Astrocyte (in vitro differentiated cells and primary cell): ENCODE measurements around the gene AQP5. TPM values are rescaled to one million over a fixed set of nuclear protein-coding genes. Genes with fewer than 3 reads are reported as not detected.
A peak's percentile ranks its signal among the peaks of the same experiment; 100 is the strongest.
"Not testable (repeated sequence)": the region's sequence is repeated elsewhere in the genome, so short reads cannot be mapped to it uniquely, and the experiment has no call there.

ENCODE experiments used
- DNase-seq: peaks from one replicate; pipeline ENCODE4 v3.0.0-alpha.2; 2010; ENCODE audit warnings: low read depth
- FAIRE-seq: peaks from 2 replicates; lab custom pipeline; 2011; peaks lifted over from hg19 to GRCh38; lab: Jason Lieb, UNC
- H2AFZ ChIP-seq: 2 replicates; pipeline ENCODE4 v1.6.0; 2012; ENCODE audit warnings: low read depth, low read length, inconsistent platforms
- H3K27ac ChIP-seq: 2 replicates; pipeline ENCODE4 v1.5.1; 2011; ENCODE audit warnings: low read depth, low read length, inconsistent platforms
- H3K27me3 ChIP-seq: 2 replicates; pipeline ENCODE4 v1.6.0; 2011; ENCODE audit warnings: low read length, inconsistent platforms; ENCODE audit not compliant: insufficient read depth
- H3K36me3 ChIP-seq: 2 replicates; pipeline ENCODE4 v1.5.1; 2011; ENCODE audit warnings: low read length, inconsistent platforms; ENCODE audit not compliant: insufficient read depth
- H3K4me1 ChIP-seq: 2 replicates; pipeline ENCODE4 v1.5.1; 2011; ENCODE audit warnings: low read length, inconsistent platforms; ENCODE audit not compliant: insufficient read depth
- H3K4me2 ChIP-seq: 2 replicates; pipeline ENCODE4 v1.6.0; 2012; ENCODE audit warnings: low read length, inconsistent platforms
- H3K4me3 ChIP-seq: 2 replicates; pipeline ENCODE4 v1.5.1; 2011; ENCODE audit warnings: low read depth, mild to moderate bottlenecking, low read length, inconsistent platforms; ENCODE audit not compliant: insufficient read depth
- H3K79me2 ChIP-seq: 2 replicates; pipeline ENCODE4 v1.6.0; 2012; ENCODE audit warnings: mild to moderate bottlenecking, low read length, inconsistent platforms; ENCODE audit not compliant: insufficient read depth
- H3K9ac ChIP-seq: 2 replicates; pipeline ENCODE4 v1.6.0; 2012; ENCODE audit warnings: mild to moderate bottlenecking, low read length, inconsistent platforms
- H3K9me3 ChIP-seq: 2 replicates; pipeline ENCODE4 v1.5.1; 2012; ENCODE audit warnings: low read depth, mild to moderate bottlenecking, low read length, inconsistent platforms; ENCODE audit not compliant: insufficient read depth
- H4K20me1 ChIP-seq: 2 replicates; pipeline ENCODE4 v1.6.0; 2012; ENCODE audit warnings: low read length, inconsistent platforms; ENCODE audit not compliant: insufficient read depth
- H3K27ac Mint-ChIP-seq: one replicate; pipeline ENCODE4 v1.8.0; 2021; ENCODE audit warnings: mild to moderate bottlenecking, mixed read lengths; ENCODE audit not compliant: unreplicated experiment
- H3K27me3 Mint-ChIP-seq: one replicate; pipeline ENCODE4 v1.8.0; 2021; ENCODE audit warnings: low read depth, mixed read lengths; ENCODE audit not compliant: unreplicated experiment
- H3K36me3 Mint-ChIP-seq: one replicate; pipeline ENCODE4 v1.8.0; 2021; ENCODE audit warnings: low read depth, mixed read lengths; ENCODE audit not compliant: unreplicated experiment
- H3K4me1 Mint-ChIP-seq: one replicate; pipeline ENCODE4 v1.8.0; 2021; ENCODE audit warnings: low read depth, mixed read lengths; ENCODE audit not compliant: unreplicated experiment
- H3K4me3 Mint-ChIP-seq: one replicate; pipeline ENCODE4 v1.8.0; 2021; ENCODE audit warnings: mild to moderate bottlenecking, moderate library complexity, mixed read lengths; ENCODE audit not compliant: unreplicated experiment
- H3K9me3 Mint-ChIP-seq: one replicate; pipeline ENCODE4 v1.8.0; 2021; ENCODE audit warnings: mild to moderate bottlenecking, mixed read lengths; ENCODE audit not compliant: unreplicated experiment
- CTCF ChIP-seq: IDR thresholded peaks from 2 replicates; pipeline ENCODE4 v1.5.1; 2011; ENCODE audit warnings: low read depth, mild to moderate bottlenecking, inconsistent platforms, low read length, moderate library complexity; ENCODE audit not compliant: insufficient read depth
- EZH2 ChIP-seq: IDR thresholded peaks from 2 replicates; pipeline ENCODE4 v1.6.1; 2012; ENCODE audit warnings: mild to moderate bottlenecking, low read length, inconsistent platforms; ENCODE audit not compliant: insufficient read depth
- total RNA-seq: library from RNA; stranded (reverse); gene quantifications from 2 replicates; pipeline ENCODE4 v1.2.1, GENCODE V29; 2021

Gene AQP5
- total RNA-seq, 1 donor from 2014 or later: not detected

GRCh38 chr12:49984476-49985359 is 23.0 kb downstream of the AQP5 start:
- peak overlapping the region; percentile 23 for H3K27ac ChIP-seq
- H3K27me3 ChIP-seq: no peaks in the 10 kb centered on the region
- Mint-ChIP-seq H3K4me3 (no peak overlapping the region), H3K4me1 (peaks cover 34% of the 10 kb centered on the region), H3K27me3 (peaks cover 3% of the 10 kb centered on the region), H3K9me3 (no peaks in the 10 kb centered on the region), H3K36me3 (peaks cover 2% of the 10 kb centered on the region), H3K27ac (peak overlapping the region; percentile 34)
- DNase-seq (no peak), FAIRE-seq (no peak)
- H3K4me2 ChIP-seq: peak overlapping the region; percentile 72
- peak overlapping the region; percentile 19 for H2AFZ ChIP-seq
- H3K79me2 ChIP-seq: no peaks in the 10 kb centered on the region
- H3K36me3 ChIP-seq: peaks cover 3% of the 10 kb centered on the region
- H3K4me3 ChIP-seq: no peak overlapping the region
- no peaks in the 10 kb centered on the region for H3K9me3 ChIP-seq
- H3K4me1 ChIP-seq: peaks cover 14% of the 10 kb centered on the region
- TF ChIP-seq EZH2: no peak
- H4K20me1 ChIP-seq: no peaks in the 10 kb centered on the region
- H3K9ac ChIP-seq: peak overlapping the region; percentile 44

- FAIRE-seq (no peak), DNase-seq (peak; percentile 11)
- Histone ChIP-seq H3K4me2 (no peak overlapping the region), H3K27ac (no peak overlapping the region), H3K4me3 (no peak overlapping the region), H4K20me1 (no peaks in the 10 kb centered on the region), H3K4me1 (peaks cover 14% of the 10 kb centered on the region), H3K27me3 (no peaks in the 10 kb centered on the region), H3K9me3 (no peaks in the 10 kb centered on the region), H2AFZ (no peak overlapping the region), H3K36me3 (peaks cover 13% of the 10 kb centered on the region), H3K9ac (no peak overlapping the region), H3K79me2 (no peaks in the 10 kb centered on the region)
- no peak for TF ChIP-seq CTCF
- no peak for TF ChIP-seq EZH2
- peaks cover 4% of the 10 kb centered on the region for H3K36me3 Mint-ChIP-seq
- H3K27ac Mint-ChIP-seq: peak overlapping the region; percentile 58
- H3K9me3 Mint-ChIP-seq: no peaks in the 10 kb centered on the region
- peaks cover 28% of the 10 kb centered on the region for H3K4me1 Mint-ChIP-seq
- no peaks in the 10 kb centered on the region for H3K27me3 Mint-ChIP-seq
- no peak overlapping the region for H3K4me3 Mint-ChIP-seq
These were observed 24.3 kb downstream of the AQP5 start for GRCh38 chr12:49985981-49986380.

- not testable (repeated sequence) for H3K9me3 ChIP-seq, H2AFZ ChIP-seq, H4K20me1 ChIP-seq, H3K36me3 Mint-ChIP-seq, H3K27me3 ChIP-seq, H3K79me2 ChIP-seq, H3K9ac ChIP-seq, H3K27me3 Mint-ChIP-seq, H3K27ac Mint-ChIP-seq, H3K4me2 ChIP-seq, H3K9me3 Mint-ChIP-seq, H3K4me3 Mint-ChIP-seq, H3K4me3 ChIP-seq, DNase-seq, FAIRE-seq, H3K27ac ChIP-seq
- Histone ChIP-seq H3K4me1 (peaks cover 14% of the 10 kb centered on the region), H3K36me3 (peaks cover 15% of the 10 kb centered on the region)
- H3K4me1 Mint-ChIP-seq: peaks cover 27% of the 10 kb centered on the region
These were observed 24.8 kb downstream of the AQP5 start for GRCh38 chr12:49986476-49986875.
